Measurements from ENCODE around the gene ALLC. TPM values are rescaled to one million over a fixed set of nuclear protein-coding genes. Genes with fewer than 3 reads are reported as not detected.
A peak's percentile ranks its signal among the peaks of the same experiment; 100 is the strongest.
"Not testable (repeated sequence)": the region's sequence is repeated elsewhere in the genome, so short reads cannot be mapped to it uniquely, and the experiment has no call there.

Gene ALLC
- total and polyA plus RNA-seq, 11 donors, result not detected

DNA sequence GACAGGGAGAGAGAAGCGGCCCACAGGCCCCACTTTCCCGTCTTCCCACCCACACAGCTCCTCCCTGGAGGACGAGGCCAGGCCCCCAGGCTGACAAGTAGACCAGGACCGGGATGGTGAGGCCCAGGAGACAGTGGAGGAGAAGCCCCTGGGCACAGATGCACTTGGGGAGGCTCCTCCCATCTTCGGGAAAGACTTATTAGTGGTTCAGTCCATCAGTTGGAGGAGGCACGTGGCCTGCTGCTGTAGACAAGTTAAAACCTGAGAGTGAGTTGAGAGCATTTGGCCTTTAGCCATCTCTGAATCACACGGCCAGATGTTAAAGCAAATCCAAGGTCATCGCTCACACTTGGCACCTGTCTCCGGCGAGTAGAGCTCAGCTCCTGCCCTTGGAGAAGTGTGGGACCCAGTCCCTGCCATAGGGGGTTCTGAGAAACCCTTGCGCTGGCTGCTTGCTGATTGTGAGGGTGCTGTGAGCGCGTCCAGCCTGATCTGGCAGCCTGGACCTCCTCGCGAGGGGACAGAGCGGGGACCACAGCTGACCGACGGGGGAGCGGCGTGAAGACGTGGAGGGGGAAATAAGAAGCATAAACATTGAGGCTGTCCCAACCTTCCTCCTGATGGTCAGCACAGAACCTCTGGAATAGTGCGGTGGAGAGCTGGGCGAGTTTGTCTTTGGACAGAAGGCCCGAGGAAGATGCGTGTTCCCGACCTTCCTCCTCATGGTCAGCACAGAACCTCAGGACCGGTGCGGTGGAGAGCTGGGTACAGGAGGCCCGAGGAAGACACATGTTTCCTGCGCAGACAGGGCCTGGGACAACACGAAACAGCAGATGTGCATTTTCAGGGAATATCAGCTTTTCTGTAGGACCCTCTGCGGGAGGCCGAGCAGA lies 24.7 kb upstream of the ALLC start:
- 72 to 80% (median 78%) methylated on average over 29 to 33 of the region's 33 CpGs for WGBS, 4 donors
- H3K4me3 ChIP-seq, result no peak overlapping the region
- no peaks in the 10 kb centered on the region for H3K27me3 ChIP-seq
- intact Hi-C loops (cut with DNase I), result no loop called here
- H3K4me1 ChIP-seq, result peaks cover 0 to 10% (median 3%) of the 10 kb centered on the region in 12 donors
- ATAC-seq, result peak in 2 of 4 donors; percentile 14 to 44
- TF ChIP-seq POLR2A (IDR thresholded peaks at IDR 0.05), result no peak
- H3K27ac ChIP-seq, result no peak overlapping the region
- no peaks in the 10 kb centered on the region for H3K9me3 ChIP-seq
- DNase-seq, result peak in 4 of 5 donors; percentile 8 to 58 (median 28)
- no peaks in the 10 kb centered on the region for H3K36me3 ChIP-seq

DNA sequence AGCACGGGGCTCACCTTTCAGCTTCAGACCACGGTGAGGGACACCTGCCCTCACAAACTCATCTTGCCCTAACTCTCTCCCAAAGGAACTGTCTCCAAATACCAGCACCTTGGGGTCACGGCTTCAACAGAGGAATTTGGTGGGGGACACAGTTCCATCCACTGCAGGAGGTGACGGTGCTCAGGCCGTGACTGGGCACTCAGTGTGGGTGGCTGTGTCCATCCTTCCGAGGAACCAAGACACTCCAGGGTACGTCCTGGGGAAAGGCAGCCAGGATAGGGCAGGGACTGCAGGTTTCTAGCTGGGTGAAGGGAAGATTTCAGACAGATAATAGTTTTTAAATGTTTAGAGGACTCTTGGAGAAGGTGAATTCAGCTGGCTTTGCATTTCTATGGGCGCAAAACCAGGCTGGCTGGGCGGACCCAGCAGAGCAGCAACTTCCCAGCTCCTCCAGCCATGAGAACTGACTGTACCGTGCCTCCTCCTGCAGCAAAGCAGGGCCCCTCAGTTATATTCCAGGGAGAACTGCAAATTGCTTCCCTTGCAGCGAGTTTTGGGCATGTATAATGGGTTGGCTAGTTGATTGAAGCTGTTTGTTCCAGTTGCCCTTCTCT lies 23.9 kb upstream of the ALLC start:
- intact Hi-C loops (cut with DNase I), result no loop called here
- H3K27me3 ChIP-seq, result no peaks in the 10 kb centered on the region
- no peak overlapping the region for H3K4me3 ChIP-seq
- DNase-seq (peak in 2 of 5 donors; percentile 9 to 24), ATAC-seq (no peak)
- peaks cover 0 to 7% (median 0%) of the 10 kb centered on the region in 12 donors for H3K4me1 ChIP-seq
- 88 to 93% (median 92%) methylated on average over 10 to 11 of the region's 11 CpGs for WGBS, 4 donors
- no peaks in the 10 kb centered on the region for H3K9me3 ChIP-seq
- TF ChIP-seq, protein P1, sequence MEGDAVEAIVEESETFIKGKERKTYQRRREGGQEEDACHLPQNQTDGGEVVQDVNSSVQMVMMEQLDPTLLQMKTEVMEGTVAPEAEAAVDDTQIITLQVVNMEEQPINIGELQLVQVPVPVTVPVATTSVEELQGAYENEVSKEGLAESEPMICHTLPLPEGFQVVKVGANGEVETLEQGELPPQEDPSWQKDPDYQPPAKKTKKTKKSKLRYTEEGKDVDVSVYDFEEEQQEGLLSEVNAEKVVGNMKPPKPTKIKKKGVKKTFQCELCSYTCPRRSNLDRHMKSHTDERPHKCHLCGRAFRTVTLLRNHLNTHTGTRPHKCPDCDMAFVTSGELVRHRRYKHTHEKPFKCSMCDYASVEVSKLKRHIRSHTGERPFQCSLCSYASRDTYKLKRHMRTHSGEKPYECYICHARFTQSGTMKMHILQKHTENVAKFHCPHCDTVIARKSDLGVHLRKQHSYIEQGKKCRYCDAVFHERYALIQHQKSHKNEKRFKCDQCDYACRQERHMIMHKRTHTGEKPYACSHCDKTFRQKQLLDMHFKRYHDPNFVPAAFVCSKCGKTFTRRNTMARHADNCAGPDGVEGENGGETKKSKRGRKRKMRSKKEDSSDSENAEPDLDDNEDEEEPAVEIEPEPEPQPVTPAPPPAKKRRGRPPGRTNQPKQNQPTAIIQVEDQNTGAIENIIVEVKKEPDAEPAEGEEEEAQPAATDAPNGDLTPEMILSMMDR (IDR thresholded peaks at IDR 0.05), result no peak
- TF ChIP-seq POLR2A (IDR thresholded peaks at IDR 0.05), result no peak
- H3K27ac ChIP-seq, result no peak overlapping the region
- no peaks in the 10 kb centered on the region for H3K36me3 ChIP-seq

DNA sequence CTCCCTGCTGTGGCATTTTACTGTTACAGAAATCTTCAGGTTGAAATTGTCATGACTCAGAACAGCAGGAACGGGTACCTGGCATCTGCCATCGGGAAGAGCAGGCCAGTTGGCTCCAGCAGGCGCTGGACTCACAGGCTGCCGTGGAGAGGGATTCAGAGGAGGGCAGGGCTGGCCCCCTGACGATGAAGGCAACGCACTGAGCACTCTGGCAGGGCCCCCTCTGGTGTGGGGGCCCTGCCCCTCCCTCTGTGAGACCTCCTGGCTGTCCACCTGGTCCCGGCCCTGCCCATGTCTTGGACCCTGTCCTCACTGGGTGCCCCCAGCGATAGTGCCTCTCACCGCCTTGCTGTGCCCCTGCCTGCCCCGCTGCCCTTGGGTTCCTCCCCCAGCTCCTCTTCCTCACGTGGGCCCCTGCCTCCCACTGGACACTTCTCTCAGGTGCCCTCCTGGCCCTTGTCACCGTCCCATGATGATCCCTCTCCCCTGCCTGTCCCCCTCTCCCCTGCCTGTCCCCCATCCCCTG lies 23.3 kb upstream of the ALLC start:
- no peak for TF ChIP-seq POLR2A (IDR thresholded peaks at IDR 0.05)
- TF ChIP-seq, protein P1 (IDR thresholded peaks at IDR 0.05), result no peak
- H3K36me3 ChIP-seq, result no peaks in the 10 kb centered on the region
- WGBS, 4 donors, result 85 to 90% (median 87%) methylated on average over 9 to 12 of the region's 12 CpGs
- no peaks in the 10 kb centered on the region for H3K27me3 ChIP-seq
- no peak overlapping the region for H3K4me3 ChIP-seq
- H3K27ac ChIP-seq, result no peak overlapping the region
- peaks cover 0 to 7% (median 0%) of the 10 kb centered on the region in 12 donors for H3K4me1 ChIP-seq
- intact Hi-C loops (cut with DNase I), result no loop called here
- DNase-seq (peak in 2 of 5 donors; percentile 17 to 43), ATAC-seq (no peak)
- no peaks in the 10 kb centered on the region for H3K9me3 ChIP-seq

DNA sequence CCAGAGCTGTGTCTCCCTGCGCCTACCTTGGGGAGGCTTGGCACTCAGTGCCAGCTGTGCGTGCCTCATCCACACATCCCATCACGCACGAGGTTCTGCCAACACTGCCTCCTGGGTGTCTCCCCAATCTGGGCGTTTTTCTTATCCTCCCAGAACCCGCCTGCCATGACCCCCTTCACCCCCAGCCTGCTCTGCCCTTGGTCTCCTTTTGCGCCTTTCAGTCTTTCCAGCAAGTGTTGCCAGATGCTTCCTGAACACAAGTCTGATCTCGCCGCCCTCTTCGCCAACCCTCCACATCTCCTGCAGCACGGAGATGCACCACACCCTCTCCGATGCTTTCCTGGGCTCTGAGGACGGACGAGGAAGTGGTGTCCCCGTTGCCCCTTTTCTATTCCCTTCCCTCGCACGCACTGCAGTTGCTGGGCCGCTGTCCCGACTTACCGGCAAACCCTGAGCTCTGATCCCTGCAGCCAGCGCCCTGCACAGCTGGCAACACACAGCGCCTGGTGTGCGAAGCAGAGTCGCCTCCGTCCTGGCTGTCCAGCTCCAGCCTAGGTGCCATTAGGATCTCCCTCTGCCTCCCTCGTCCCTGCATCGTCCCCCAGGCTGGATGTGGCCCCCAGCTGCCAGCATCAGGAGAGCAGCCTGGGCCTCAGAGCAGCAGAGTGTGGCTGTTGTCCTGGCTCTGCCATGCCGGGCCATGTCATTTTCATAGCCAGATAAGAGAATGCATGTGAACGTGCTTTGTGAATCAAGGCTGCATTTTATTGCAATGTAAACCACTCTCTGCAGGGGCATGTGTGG lies 22.6 kb upstream of the ALLC start:
- no peak for ATAC-seq

DNA sequence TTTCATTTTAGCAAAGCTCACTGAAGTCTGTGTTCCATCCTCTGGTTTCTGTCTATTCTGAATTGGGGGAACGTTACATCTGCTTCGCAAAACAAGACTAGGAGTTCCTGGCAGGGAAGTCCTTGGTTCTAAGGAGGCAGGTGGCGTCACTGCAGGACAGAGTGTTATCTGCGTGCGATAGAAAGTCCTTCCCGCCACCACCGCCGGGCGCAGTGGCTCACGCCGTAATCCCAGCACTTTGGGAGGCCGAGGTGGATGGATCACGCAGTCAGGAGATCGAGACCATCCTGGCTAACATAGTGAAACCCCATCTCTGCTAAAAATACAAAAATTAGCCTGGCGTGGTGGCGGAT lies 22.0 kb upstream of the ALLC start:
- H3K27me3 ChIP-seq; H3K27ac ChIP-seq; H3K4me3 ChIP-seq; H3K4me1 ChIP-seq; H3K9me3 ChIP-seq; intact Hi-C loops (cut with DNase I); H3K36me3 ChIP-seq; ATAC-seq: not testable (repeated sequence)
- 91 to 97% (median 95%) methylated on average over 16 of the region's 16 CpGs for WGBS, 4 donors
- DNase-seq, result peak in 2 of 5 donors; percentile 9

More for the DNA sequence above, 22.6 kb upstream of the ALLC start:
- H3K27ac ChIP-seq, result no peak overlapping the region
- intact Hi-C loops (cut with DNase I), result no loop called here
- no peak overlapping the region for H3K4me3 ChIP-seq
- no peaks in the 10 kb centered on the region for H3K27me3 ChIP-seq
- TF ChIP-seq POLR2A (IDR thresholded peaks at IDR 0.05), result no peak
- TF ChIP-seq, protein P1 (IDR thresholded peaks at IDR 0.05), result no peak
- peak in 3 of 5 donors; percentile 13 to 47 (median 19) for DNase-seq
- no peaks in the 10 kb centered on the region for H3K9me3 ChIP-seq
- H3K4me1 ChIP-seq, result peaks cover 0 to 2% (median 0%) of the 10 kb centered on the region in 12 donors
- H3K36me3 ChIP-seq, result no peaks in the 10 kb centered on the region
- 82 to 84% (median 83%) methylated on average over 29 of the region's 29 CpGs for WGBS, 4 donors
